GM21529 (cell line): ENCODE measurements around the gene JDP2.
"Not testable (repeated sequence)": the region's sequence is repeated elsewhere in the genome, so short reads cannot be mapped to it uniquely, and the experiment has no call there.

Experiments
- ATAC-seq: cut with Tn5 transposase; IDR thresholded peaks from one replicate; pipeline ENCODE4 v1.9.1; 2021; ENCODE audit not compliant: unreplicated experiment

JDP2 gene

DNA sequence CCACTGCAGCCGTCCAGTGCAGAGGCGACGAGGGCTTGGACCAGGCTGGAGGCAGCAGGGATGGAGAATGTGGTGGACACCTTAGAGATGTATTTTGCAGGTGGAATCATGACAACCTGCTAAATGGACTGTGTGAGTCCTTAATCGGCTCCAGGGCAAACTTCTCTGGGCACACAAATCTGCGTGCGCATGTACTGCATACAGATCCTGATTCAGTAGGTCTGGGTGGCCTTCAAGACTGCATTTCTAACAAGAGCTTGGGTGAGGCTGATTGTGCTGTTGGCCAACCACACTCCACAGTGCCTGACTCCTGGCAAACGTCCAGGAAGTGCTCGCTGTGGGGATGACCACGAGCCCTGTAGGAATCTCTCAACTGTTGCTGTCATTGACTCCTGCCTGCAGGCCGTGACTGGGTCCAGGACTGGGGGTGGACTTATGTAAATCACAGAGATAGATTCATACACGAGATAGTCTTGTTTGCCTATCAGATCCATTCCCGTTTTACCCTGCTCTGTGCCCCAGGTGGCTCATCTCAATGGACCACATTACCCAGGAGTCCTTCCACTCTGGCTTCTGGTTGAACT, 27.2 kb downstream of the JDP2 start:
- ATAC-seq, result no peak

DNA sequence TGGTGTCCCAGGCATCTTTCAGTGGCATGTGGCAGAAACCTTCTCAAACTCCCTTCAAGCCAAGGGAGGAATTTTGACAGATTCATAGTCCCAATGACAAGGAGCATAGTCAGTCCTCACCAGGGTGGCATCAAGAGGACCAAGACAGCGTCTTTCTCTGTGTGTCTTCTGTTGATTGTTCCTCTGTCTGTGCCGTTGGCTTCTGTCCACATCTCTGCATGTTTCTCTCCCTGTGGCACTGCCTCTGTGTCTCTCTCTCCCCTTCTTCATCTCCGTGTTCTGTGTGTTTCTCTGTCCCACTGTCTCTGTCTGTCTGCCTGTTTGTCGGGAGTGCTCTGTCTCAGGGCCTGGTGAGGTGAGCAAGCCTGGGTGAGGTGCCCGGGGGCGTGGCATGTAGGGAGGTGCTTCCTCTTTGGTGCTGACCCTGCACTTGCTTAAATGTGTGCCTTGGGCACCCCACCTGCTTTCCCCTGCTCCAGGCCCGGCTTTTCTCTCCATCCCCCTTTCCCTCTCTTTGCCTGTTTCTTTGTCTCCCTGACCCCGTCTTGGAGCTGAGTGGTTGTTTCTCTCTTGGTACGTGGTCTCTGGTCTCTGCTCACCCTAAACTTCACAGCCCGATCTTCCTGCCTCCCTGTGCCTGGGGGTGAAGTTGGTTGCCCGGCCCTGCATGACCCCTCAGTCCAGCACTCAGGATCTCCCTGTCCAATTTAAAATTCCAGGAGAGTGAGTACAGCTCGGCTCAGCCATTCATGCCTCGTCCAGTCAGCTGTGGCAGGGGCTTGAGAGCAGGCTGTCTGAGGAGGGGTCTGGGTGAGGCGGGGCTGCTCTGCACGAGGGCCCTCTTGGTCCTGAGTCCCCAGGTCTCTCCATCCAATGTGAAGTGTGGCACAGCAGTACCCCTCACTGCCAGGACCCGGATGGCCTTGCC, 28.5 kb downstream of the JDP2 start:
- no peak for ATAC-seq

DNA sequence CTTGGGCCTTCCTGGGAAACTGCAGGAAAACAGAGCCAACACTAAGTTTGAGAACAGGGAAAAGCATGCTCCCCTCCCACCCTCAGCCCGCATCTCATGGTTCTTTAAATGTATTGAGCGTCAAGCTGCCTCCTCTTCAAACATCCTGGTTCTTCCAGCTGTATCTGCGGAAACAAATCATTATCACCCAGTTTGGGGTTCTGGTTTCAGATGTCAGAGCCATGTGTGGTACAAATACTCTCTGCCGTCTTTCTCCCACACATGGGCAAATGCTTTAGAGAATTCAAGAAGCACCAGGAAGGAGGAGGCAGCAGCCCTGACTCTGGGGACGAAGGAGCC, 29.1 kb downstream of the JDP2 start:
- no peak for ATAC-seq

- no peak for ATAC-seq
Measured at GRCh38 chr14:75457648-75458165, 29.9 kb downstream of the JDP2 start.

DNA sequence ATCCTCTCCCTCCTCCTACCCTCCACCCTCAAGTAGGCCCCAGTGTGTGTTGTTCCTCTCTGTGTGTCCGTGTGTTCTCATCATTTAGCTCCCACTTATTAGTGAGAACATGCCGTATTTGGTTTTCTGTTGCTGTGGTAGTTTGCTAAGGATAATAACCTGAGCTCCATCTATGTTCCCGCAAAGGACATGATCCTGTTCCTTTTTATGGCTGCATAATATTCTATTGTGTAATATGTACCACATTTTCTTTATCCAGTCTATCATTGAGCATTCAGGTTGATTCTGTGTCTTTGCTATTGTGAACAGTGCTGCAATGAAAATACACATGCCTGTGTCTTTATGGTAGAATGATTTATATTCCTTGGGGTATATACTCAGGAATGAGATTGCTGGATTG, 30.5 kb downstream of the JDP2 start:
- no peak for ATAC-seq

DNA sequence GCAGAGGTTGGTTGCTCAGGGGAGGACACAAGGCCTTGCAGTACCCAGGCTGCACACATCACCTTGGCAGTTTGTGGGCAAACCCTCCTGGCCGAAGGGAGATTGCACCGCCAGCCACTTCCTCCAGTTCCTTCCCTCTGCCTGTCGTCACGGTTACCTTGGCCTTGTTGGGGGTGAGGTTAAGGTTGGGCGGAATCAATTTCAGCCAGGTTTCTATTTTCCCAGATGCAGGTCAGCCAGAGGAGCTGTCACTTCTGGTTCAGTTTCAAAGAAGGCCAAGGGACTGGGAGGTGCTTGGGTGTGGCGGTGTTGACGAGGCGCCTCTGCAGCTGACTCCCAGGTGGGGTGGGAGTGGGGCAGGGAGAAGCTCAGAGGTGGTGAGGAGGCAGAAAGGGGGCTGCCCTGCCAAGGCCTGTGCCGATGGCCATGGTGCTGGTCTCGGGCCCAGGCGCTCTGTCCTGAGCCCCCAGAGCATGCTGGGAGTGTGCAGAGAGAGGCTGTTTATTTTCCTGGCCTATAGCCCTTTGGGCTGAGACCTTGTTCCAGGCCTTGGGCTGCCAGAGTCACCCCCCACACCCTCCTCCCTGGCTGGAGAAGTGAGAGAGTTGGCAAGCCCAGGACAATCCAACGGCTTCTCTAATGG, 31.4 kb downstream of the JDP2 start:
- ATAC-seq, result no peak

DNA sequence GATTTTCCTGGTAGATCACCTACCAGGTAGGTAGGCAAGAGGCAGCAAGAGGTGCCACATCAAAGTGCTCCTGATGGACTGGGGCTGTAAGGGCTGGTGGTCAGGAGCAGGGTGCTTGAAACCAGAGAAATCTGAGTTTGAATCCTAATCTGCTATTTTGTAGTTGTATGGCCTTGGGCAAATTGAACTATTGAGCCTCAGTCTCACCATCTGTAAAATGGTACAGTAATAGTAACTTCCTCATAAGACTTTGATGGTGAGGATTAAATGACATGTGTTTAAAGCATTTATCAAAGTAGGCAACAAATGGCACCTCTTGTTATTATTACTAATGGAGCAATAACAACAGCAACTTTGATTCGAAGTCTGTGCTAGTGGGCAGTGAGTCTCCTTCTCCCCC, 32.0 kb downstream of the JDP2 start:
- no peak for ATAC-seq

DNA sequence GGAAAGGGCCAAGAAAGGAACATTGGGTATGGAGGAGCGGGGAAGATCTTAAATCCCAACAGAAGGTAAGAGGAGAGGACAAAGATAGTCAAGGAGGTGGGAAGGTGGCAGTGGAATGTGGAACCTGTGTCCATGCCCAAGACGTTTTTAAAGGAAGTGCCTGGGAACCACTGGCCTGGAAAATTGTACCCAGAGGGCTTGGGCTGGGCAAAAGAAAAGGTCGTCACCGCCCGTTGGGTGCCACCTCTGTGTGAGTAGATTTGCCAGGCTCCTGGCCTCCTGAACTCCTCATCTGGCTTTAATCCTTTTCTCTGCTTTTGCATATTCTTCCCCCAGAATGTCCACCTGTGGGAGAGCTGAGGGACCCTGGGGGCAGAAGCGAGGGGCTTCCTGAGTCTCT, 32.6 kb downstream of the JDP2 start:
- ATAC-seq, result no peak

GRCh38 chr14:75461303-75461702, 33.5 kb downstream of the JDP2 start:
- ATAC-seq, result no peak

DNA sequence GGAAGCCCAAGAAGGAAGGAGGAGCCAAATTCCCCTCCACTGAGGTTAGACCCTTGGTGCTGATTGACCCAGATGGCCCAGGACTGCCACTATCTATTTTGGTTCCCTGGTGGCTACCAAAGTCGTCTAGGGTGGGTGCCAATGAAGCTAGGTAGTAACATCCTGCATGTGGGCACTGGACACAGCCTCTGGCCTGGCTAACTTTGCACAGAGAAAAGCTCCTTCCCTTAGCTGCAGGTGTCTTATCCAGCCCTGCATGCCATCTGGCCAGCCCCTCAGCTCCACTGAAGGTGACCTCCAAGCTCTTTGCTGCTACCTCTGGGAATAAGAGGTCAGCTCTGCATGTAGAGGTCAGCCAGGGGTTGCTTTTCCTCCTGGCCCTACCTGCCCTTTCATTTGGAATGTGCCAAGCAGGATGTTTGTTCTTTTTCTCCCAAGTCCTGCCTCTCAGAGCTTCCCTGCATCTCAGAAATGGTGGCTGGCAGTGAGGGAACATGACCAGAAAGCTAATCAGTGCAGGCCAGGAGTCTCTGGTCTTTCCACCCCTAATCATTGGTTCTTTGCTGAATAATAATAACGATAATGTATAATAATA, 34.0 kb downstream of the JDP2 start:
- ATAC-seq, result no peak

GRCh38 chr14:75464626-75465025, 36.8 kb downstream of the JDP2 start:
- no peak for ATAC-seq

DNA sequence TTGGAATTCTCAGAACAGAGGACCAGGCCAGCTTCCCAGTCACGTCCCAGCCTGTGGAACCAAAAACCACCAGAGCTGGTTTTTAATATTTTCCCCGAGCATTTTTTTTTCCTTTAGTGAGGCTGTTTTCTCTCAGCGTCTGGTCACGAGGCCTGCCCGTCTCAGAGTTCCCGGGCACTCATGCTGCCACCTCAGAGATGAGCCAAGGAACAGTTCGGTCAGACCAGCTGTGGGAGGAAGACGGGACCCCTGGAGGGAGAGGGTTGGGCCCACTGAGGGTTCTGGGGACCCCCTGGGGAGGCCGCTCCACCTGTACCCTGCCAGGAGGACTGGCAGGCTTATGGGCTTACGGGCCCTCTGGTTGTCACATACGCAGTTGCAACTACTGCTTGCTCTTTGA, 39.9 kb downstream of the JDP2 start:
- no peak for ATAC-seq

- ATAC-seq, result no peak
Measured at GRCh38 chr14:75469164-75469563, 41.3 kb downstream of the JDP2 start.

- no peak for ATAC-seq
Measured at GRCh38 chr14:75469606-75470237, 41.9 kb downstream of the JDP2 start.

- no peak for ATAC-seq
Measured at GRCh38 chr14:75470238-75470797, 42.5 kb downstream of the JDP2 start.

- ATAC-seq, result no peak
Measured at GRCh38 chr14:75471059-75471458, 43.2 kb downstream of the JDP2 start.

DNA sequence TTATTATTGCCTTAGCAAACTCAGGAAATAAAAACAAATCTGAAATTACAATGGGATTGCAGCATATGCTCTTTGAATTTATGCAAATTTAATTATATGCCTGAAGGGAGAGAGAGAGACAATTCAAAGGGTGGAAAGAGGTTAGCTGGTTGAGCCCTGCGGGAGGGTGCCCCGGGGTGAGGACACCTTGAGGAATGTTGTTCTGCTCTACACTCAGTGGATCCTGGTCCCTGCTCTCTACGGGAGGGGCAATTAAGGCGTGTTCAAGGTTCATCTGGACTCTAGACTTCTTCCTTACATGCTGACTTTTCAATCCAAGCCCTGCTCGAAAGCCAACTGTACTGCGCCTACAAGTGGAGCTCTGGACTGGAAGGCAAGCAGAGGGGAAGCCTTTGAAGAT, 46.3 kb downstream of the JDP2 start:
- not testable (repeated sequence) for ATAC-seq

DNA sequence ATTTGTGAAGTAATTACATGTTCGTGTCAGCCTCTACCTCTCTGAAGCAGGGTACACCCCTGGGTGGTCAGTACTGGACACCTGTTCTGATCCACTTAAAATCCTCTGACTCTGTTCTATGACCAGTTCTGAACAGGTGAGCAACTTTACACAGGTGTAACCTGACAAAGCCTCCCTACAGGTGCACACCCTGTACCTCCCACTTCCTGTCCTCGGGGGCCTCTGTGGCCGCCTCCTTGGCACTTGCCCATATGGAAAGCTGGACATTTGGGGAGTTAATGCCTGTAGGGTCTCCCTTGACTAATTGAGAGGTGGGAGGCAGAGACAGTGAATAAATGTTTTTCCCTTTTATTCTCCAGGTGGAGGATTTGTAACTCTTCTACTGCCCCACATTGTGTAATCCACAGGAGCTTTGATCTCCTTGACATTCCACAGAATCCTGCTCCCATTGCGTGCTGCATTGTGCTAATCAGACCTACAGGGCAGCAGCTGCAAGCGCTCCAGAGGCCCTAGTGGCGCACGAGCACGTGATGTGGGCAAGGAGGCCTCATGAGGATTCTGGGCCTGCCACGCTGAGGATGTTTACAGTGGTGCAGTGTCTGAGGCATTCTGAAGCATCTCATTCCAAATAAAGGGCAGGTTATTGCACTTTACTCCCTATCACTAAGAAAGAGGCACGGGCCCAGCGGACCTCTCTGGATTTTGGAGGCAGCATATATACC, 48.6 kb downstream of the JDP2 start:
- no peak for ATAC-seq

DNA sequence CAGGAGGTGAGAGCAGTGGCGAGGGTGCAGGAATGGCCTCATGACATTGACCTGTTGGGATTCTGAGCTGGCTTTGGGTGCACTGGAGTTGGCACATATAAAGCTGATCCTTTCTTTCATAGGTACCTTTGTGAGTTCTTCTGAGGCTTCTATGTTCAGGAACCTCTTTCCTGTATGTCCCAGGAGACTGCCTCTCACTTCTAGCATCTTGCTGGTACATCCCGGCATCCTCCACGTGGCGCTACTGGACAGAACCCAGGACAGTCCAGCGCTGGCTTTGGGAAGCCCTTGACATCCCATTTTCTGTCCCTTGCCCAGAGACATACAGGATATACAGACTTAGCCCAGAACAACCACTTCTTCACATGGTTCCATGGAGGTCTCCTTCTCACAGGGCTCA, 50.1 kb downstream of the JDP2 start:
- no peak for ATAC-seq
